Measurements from ENCODE around the gene PTPN3.

The PTPN3 gene

DNA sequence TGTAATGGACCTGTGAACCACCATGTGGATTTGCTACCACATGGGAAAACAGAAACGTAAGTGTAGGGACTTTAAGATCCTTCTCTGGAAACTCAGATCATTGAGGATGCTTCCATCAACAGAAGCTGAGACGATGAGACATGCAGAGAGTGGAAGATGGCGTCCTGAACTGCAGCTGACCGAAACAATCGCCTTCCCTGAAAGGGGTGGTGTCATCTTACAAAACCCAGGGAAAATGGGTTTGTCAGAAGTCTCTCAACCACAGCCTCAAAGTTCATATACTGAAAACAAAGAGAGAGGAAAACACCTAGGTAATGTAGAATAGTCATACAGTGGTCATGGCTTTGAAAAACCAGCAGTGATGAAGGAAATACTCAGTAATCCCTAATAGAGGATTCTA, 6.6 kb upstream of the PTPN3 start:
- DNase-seq = no peak

DNA sequence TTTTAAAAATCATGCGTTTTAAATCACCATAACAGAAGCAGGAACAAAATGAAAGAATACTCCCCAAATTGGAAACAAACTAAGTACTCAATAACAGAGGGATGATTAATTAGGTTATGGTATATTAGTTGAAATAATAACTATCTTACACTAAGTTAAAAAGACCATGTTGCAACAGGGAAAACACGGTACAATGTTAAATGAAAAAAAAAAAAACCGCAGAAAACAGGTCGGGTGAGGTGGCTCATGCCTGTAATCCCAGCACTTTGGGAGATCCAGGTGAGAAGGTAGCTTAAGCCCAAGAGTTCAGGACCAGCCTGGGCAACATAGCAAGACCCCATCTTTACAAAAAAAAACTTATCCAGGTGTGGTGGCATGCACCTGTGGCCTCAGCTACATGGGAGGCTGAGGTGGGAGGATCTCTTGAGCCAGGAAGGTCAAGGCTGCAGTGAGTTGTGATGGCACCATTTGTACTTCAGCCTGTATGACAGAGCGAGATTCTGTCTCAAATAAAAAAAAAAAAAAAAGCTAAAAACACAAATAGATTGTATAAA, 2.4 kb upstream of the PTPN3 start:
- no peak for DNase-seq

DNA sequence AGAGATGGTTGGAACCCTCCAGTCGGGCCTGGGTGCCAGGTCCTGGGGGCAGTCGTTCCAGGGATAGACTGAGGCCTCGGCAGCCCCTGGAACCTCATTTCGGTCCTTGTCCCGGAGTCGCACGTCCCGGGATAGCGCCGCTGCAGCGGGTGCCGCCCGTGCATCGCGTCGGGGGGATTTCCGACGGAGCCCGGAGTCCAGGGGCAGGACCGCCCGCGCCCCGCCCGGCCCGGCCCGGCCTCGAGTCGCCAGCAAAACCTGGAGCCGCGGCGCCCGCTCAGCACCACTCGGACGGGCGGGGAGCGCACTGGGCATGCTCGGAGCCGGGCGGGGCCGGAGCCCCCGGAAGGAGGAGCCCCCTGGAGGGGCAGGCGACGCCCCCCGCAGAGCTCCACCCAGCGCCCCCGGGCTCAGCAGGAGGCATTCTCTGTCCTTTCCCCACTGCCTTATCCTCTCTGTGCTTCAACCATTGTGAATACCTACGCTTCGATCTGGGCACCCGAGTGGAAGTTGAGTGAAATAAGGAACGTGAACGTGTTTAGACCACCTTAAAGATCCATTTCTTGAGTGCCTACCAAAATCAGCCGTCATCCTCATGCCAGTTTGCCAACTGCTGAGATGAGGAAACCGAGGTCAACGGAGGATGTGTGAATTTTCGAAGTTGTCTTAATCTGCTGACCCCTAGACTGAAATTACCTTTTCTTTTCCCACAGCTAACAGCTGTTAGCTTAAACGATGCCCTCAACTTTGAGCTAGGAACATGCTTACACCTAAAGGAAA, 1.7 kb upstream of the PTPN3 start:
- DNase-seq = no peak

DNA sequence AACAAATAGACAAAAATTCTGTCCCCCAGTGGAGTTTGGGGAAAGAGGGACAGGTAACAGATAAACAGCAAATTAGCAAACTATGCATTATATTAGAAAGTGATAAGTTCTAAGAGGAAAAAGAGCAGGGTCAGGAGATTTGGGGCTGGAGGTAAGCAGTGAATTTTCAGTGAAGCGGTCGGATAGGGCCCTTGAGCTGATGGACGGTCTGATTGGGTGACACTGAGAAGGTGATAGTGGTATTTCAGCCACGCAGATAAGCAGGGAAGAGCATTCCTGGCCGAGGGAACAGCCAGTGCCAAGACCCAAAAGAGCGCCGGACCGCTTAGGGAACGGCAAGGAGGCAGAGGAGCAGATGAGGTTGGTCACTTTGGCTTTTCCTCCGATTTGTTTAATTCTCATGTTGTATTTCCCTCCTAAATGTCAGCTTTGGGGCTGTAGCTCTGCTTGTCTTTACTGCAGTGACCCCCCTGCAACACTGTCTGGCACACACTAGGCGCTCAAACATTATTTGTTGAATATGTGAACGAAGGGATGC, 1.1 kb upstream of the PTPN3 start:
- DNase-seq = no peak

DNA sequence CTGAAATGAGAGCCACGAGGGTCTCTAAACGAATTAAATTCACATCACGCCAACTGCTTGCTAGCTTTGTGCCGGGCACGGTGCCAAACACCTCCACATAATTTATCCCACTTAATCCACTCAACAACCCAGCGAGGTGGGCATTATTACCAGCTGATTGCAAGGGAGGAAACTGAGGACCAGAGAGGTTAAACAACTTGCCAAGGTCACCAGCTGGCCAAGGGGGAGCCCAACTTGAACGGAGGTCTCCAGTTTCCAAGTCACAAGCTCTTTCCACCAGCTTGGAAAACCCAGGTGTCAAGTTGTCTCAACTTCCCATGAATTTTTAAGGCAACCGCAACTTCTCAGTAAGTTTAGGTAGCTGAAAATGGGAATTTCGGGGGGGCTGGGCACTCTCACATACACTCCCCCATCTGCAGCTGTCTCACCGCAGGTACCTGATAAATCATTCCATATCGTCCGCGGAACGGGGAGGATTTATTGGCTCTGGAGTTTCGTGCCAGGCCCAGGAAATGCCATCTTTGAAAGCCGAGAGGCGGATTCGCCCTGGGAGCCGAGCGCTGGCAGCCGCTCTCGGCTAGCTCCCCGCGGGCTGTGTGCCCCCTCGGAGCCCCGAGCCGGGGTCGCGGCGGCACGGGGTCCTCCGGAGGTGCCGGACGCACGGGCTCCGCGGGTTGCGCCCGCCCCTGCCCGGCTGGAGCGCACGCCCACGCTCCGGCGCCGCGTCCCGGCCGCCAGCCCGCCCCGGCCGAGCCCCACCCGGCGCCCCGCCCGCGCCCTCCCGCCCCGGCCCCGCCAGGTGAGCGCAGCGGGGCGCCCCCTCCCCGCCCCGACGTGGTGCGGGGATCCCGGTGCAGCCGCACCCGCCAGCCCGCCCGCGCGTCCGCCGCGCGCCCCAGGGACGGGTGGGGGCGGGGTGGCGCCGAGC, 617 bp downstream of the PTPN3 start:
- DNase-seq = no peak

DNA sequence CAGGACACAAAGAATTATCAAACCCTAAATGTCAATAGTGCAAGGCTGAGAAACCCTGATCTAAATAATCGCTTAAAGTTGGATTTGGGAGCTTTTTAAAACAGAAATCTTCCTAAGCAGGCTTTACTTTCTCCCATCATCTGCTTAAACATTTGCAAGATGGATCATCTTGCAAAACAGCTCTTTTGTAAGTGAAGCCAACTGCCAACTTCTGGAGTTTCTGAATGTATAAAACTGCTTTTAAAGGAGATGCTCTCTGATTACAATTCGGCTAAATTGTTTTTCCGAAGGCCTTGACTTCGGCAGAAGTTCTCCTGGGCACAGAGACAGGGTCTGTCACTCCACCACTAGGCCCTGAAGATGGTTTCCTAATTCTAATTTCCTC, 1.3 kb downstream of the PTPN3 start:
- DNase-seq = no peak

DNA sequence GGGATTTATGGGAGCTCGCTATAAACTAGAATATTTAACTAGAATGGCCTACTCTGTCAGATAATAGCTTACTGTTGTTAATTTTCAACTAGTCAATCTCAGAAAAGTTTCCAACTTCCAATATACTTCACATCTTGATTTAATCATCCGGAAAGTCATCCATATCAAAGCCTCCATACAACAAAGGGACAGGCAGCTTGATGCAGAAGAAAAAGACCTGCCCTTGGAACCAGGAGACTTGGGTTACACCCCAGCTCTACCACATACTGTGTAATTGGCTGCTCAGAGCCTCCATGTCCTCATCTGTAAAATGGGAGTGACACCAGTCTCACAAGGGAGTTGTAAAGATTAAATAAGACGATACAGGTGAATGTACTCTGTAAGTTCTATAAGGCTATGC, 1.9 kb downstream of the PTPN3 start:
- no peak for DNase-seq

DNA sequence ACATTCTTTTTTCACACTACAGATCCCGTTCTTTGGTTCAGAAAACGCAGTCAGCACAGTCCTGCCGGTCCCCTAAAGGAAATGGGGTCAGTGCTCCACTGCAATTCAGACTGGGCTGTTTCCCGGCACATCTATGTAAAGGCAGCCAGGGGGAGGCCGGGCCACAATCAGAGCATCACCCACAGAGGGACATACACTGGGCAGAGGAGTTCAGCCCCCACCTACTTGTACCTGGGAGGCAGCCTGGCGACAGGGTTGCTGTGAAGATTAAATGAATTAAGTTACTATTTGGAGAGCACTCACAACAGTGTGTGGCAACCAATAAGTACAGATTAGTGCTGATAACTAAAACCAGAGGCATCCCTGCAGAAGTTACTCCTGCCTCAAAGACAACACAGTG, 4.5 kb downstream of the PTPN3 start:
- no peak for DNase-seq

DNA sequence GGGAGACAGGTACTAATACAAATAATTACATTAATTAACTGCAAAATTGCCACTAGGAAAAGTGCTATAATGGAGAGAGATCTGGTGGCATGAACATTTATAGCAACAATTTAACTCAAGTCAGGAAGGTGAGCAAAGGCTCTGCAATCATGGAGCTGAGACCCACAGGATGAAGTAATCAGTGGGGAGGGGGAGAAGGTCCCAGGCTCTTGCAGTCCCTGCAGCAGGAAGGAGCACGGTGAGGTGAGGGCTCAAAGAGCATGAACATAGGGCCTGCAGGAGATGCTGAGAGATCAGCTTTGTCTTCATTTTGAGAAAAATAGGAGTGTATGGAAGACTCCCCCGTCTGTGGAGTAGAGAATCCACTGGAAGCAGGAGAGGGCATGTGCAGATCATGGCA, 6.5 kb downstream of the PTPN3 start:
- no peak for DNase-seq

DNA sequence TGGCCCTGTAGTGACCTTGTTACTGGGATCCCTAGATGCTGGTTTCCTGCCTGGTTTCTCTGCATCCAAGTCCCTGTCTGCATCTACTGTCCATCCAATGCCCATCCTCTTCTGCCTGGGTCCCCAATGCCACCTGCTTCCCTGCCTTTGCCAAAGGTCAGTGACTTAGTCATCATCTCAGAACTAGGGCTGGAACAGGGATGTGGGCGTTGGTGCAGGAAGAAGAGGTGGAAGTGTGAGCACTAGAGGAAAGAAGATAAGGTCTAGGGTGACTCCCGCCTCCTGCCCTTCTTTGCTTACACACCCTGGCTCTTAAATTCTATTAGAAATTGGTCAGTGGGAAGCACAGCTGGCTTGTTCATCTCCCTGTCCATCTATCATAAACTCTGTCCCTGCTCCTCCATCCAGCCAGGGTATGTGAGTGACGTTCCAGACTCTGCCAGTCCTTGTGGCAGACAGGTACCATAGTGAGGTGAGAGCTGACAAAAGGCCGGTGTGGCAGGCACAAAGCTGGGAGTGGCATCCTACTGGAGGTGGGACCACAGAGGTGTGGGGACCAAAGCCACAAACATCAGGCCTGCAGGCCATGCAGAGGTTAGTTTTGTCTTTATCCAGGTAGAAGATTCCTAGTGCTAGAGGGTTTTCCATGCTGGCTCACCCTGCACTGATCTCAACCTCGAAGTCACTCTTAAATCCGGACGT, 9.2 kb downstream of the PTPN3 start:
- no peak for DNase-seq

DNA sequence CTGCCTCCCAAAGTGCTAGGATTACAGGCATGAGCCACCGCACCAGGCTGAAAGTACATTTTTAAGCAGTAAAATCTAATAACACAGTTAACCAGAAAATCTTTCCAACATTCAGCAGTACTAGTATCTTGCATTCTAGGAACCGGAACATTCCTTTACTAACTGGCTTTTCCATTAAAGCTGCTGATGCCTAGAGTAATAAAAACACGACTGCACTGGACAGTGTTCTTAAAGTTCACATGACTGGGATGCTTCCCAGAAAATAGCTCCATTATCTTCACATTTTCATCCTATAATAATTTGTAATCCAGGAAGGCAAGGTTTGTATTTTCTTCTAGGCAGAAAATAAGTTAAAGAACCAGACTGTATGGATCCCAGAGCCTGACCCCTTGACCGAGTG, 9.8 kb downstream of the PTPN3 start:
- no peak for DNase-seq

DNA sequence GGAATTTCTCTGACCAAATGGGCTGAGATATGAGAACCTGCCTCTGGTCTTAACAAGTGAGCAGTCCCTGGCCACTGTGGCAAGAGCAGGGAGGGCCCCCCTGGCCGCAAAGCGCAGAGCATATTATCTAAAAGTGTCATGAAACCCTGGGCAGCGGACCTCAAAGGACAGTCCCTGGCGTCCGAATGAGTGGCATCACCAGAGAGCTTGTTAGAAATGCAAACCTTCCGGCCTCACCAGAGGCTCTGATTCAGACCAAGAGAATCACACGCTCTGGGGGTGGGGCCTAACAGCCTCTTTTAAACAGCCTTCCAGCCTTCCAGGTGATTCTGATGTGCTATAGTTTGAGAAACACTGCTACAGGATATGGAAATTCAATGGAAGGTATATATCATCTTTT, 10.9 kb downstream of the PTPN3 start:
- DNase-seq = no peak

DNA sequence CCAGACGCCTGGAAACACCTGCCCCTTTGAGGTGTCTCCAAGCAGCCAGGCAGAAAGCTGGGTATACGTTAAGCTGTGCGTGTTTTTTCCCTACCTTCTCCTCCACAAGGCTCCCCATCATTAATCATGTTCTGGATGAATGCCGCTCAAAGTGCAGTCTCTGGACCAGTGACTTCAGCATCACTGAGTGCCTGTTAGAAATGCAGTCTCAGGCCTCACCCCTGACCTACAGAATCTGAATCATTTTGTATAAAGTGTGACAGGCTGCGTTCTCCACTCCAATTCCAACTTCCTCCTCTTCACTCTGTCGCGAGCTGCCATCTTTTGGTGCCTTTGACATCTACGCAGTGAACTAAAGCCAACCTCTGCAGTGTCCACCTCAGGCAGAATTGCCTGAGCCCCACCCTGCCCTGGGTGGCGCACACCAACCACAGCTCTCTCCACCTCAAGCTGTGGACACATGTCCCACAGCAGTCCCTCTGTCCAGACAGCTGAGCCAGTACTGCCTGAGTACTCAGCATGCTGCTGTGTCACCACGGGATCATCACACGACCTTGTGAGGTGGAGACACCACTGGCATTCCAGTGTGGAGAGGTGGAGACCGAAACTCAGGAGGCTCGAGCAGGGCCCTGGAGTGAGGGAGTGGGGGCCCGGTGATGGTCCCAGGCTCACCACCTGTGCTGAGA, 14.2 kb downstream of the PTPN3 start:
- DNase-seq = no peak

DNA sequence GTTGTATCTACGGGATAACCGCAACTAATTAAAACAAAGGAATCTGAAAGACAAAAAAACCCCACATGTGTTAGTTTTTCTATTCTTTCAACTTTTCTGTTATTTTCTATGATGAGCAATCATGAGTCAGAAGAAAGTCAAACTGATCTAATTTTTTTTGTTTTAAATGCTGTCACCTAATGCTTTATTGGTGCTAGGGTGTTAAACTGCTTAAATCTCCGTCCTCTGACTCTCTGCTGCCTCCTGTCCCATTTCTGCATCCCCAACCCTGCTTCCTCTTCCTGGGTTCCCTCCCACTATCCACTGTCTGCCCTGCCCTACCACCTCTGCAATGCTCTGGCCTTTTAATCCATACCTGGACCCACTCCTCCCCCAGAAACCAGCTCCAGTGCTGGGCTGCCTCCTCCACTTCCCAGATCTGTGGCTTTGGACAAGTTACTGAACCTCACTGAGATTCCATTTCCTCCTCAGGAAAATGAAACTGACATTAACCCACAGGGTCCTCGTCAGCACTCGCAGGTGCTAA, 15.7 kb downstream of the PTPN3 start:
- no peak for DNase-seq

DNA sequence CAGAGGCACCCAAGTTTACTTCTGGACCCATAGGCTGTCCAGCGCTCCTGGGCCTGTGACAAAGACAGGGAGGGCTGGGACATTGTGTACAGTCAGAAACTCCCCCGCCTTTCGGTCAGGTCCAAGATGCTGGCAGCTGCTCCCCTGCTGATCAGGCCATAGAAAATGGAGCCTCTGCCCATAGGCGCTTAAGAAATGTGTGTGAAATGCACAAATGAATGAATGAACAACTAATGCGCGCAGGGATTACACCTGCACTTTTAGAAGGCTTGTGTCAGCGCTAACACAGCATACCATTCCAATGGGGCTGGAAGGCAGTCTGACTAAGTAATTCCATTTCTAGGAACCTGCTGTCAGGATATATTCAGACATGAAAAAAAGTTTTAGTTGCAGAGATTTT, 16.3 kb downstream of the PTPN3 start:
- DNase-seq = no peak

DNA sequence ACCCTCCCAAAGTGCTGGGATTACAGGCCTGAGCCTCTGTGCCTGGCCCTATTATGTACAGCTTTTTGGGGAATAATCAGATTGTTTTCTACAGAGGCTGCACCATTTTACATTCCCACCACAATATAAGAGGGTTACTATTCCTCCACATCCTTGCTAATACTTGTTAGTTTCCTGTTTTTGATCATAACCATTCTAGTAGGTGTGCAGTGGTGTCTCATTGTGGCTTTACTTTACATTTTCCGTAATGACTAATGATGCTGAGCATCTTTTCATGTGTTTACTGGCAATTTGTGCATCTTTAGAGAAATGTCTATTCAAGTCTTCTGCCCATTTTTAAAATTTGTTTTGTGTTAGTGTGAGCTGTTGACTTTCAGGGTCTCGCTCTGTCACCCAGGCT, 18.3 kb downstream of the PTPN3 start:
- DNase-seq = no peak

DNA sequence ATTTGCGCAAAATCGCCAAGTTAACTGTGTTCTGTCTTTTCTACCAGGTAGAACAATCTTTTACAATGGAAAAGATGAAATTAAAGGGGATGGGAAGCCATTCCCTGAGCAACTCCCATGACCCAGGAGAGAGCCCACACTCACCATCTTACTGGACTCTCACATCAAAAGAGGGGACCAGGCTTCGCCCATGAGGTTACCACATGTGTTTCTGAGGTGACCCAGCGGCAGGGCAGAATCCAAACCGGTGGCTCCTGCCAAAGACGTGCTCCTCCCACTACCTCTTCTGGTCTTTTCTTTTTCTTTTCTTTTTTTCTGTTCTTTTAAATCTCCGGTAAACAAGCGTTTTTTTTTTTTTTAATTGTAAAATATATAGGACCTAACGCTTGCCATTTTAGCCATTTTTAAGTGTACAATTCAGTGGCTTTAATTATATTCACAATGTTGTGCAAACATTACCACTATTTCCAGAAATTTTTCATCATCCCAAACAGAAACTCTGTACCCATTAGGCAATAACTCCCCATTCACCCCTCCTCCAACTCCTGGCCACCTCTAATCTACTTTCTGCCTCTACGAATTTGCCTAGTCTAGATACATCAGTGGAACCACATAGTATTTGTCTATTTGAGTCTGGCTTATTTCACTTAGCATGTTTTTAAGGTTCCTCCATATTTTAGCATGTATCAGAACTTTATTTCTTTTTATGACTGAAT, 19.3 kb downstream of the PTPN3 start:
- no peak for DNase-seq

DNA sequence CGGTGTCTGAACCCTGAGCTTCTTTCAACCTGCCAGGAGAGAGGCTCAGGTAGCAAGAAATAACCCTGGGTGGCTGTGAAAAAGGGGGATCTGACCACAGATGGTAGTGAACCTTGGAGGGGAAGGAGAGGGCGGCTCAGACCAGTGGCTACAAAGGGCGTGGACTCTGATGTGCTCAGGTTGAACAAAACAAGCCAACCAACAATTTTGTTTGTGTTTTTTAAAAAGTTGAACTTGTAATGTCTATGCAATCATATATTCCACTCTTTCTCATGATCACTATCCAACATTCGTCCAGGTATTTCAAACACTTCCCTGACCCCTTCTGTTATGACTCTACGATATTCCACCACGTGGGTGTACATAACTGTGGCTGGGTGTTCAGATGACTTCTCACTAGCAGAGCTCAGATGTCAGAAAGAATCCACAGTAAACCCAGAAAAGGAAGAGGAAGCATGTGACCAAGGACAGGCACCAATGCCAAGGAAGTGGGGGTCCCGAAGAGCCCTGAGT, 20.0 kb downstream of the PTPN3 start:
- DNase-seq = no peak

DNA sequence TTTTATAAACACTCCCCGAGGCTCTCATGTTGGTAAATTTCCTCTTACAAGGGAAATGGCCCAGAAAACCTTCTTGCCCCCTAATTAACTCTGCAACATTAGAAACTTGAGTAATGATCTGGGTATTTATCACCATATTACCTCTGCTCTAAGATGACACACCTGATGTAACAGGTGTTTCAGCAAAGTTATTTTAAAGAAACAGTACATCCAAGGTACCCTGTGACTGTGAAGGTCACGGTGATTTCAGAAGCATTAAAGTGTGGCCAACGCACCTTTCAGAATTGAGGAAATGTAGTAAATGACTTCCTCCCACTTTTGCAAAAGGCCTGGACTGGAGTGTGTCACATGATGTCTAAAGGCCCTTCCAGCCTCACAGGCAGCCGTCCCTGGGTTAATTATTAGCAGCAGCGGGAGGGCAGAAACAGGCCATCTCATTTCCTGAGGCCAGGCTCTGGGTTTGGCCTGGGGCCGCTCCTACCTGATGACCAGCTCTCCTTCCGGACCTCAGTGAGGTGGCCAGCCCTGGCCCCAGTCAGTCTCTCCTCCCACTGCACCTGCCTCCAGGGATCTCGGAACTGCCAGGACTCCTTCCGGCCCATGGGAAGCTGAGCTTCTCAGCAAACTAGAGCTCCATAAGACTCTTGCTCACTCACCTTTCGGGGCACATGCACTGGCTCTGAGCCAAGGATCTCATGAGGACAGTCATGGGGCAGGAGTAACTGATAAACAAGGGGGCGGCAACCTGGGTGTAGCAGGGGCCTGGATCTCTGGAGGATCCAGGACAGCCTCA, 20.7 kb downstream of the PTPN3 start:
- DNase-seq = no peak

DNA sequence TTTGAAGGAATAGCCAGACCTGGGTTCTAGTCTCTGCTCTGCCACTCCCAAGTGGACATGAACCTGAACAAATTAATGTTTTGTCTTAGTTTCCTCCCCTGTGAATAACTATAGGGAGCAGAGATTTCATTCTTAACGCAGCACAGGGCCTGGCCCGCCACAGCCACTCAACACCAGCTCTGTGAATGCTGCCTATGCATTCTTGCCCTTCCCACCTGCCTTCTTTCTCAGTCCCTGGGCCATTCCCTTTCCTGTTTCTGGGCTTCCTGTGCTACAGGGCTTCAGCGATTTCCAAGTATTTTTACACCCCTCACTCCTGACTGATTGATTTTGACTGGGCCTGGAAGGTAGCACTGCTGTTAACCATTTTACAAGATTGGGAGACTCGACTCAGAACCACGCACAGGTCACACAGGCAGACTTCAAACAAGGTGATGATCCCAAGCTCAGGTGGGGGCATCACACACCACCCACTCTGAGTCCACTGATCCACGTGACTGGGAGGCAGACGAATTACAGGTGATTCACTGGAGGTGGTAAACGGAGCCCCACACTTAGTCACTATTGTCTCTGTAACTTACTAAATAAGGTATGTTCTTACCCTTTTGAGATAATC, 21.4 kb downstream of the PTPN3 start:
- no peak for DNase-seq
